HepG2 (cell line): ENCODE data around the gene NOC2L. TPM values are rescaled to one million over a fixed set of nuclear protein-coding genes. Genes with fewer than 3 reads are reported as not detected.

ENCODE experiments used
- ATAC-seq: fragments of 200-7000 bp; cut with Tn5 transposase; 3 replicates; pipeline ENCODE4 v1.9.1; 2020; ENCODE audit warnings: mild to moderate bottlenecking, moderate library complexity
- BruUV-seq: library from RNA; stranded (reverse); fragments of 400-500 nt; replicated peaks from 2 replicates; lab custom pipeline; 2021; lab: Mats Ljungman, UMichigan
- CTCF ChIA-PET: fragments of 300-600 bp; formaldehyde crosslinking; extraction: SDS; loops from one replicate; lab custom pipeline; 2021; ENCODE audit warnings: low total read pairs, inconsistent platforms, low intra/inter-chr PET ratio; lab: Yijun Ruan, JAX
- POLR2A ChIA-PET: fragments of 350-600 bp; sonication (Branson Sonifier 250); formaldehyde crosslinking; loops from one replicate; lab custom pipeline; 2020; ENCODE audit warnings: antibody characterized with exemption, inconsistent platforms; lab: Yijun Ruan, JAX
- DNase-seq: peaks from one replicate; pipeline ENCODE4 v3.0.0-alpha.2; 2015; ENCODE audit warnings: low spot score
- FAIRE-seq: peaks from 3 replicates; lab custom pipeline; 2011; peaks lifted over from hg19 to GRCh38; lab: Jason Lieb, UNC
- H2AFZ ChIP-seq: one replicate; pipeline ENCODE4 v1.6.1; 2011; ENCODE audit warnings: low read length, inconsistent platforms
- H3K27ac ChIP-seq: fragments of 300-600 bp; 3 replicates; pipeline ENCODE4 v1.8.0; 2011; ENCODE audit warnings: mixed run types, mild to moderate bottlenecking, mixed read lengths, low read length, inconsistent platforms; ENCODE audit not compliant: insufficient read depth; ENCODE audit errors: extremely low read length
- H3K27me3 ChIP-seq, 2 experiments: fragments of 200-600 bp in 1 of 2; 2 replicates in 1 of 2; 3 replicates in 1 of 2; pipeline versions ENCODE4 v1.6.0 to v1.8.0; 2011; ENCODE audit warnings: low read length in 2 of 2, mild to moderate bottlenecking in 2 of 2, moderate library complexity in 2 of 2, inconsistent platforms in 1 of 2; ENCODE audit not compliant: insufficient read depth in 2 of 2, control insufficient read depth in 1 of 2
- H3K36me3 ChIP-seq, 2 experiments: fragments of 200-600 bp in 1 of 2; replicated peaks in 1 of 2; 2 replicates in 1 of 2; 3 replicates in 1 of 2; pipeline versions ENCODE4 v1.5.1 to v1.8.0; 2011; ENCODE audit warnings: low read length in 2 of 2, inconsistent platforms in 1 of 2; ENCODE audit not compliant: insufficient read depth in 2 of 2, control insufficient read depth in 1 of 2
- H3K4me1 ChIP-seq: 2 replicates; pipeline ENCODE4 v1.5.1; 2012; ENCODE audit warnings: low read length, inconsistent platforms; ENCODE audit not compliant: insufficient read depth
- H3K4me2 ChIP-seq: 2 replicates; pipeline ENCODE4 v1.6.0; 2011; ENCODE audit warnings: low read depth, low read length, inconsistent platforms
- H3K4me3 ChIP-seq, 3 experiments: fragments of 200-600 bp in 1 of 3; sonication (generic), shearing (Covaris generic) in 1 of 3; replicated peaks in 1 of 3; 2 replicates each; pipeline ENCODE4 v1.5.1; 2011 to 2016; ENCODE audit warnings: low read length in 3 of 3, inconsistent platforms in 2 of 3, low read depth in 2 of 3, mild to moderate bottlenecking in 2 of 3, control low read depth in 1 of 3, mixed read lengths in 1 of 3; ENCODE audit not compliant: insufficient read depth in 1 of 3
- H3K79me2 ChIP-seq: one replicate; pipeline ENCODE4 v1.6.1; 2011; ENCODE audit warnings: low read length, inconsistent platforms; ENCODE audit not compliant: insufficient read depth
- H3K9ac ChIP-seq: 2 replicates; pipeline ENCODE4 v1.6.0; 2011; ENCODE audit warnings: mild to moderate bottlenecking, low read depth, low read length, inconsistent platforms; ENCODE audit not compliant: insufficient read depth
- H3K9me3 ChIP-seq: 2 replicates; pipeline ENCODE4 v1.5.1; 2012; ENCODE audit warnings: mild to moderate bottlenecking, low read length
- H4K20me1 ChIP-seq: 2 replicates; pipeline ENCODE4 v1.6.0; 2011; ENCODE audit warnings: inconsistent platforms, mild to moderate bottlenecking, low read length, moderate library complexity; ENCODE audit not compliant: insufficient read depth
- CHD4 ChIP-seq: fragments of 200-600 bp; sonication (generic); IDR thresholded peaks from 2 replicates; pipeline ENCODE4 v1.7.0; 2017; ENCODE audit warnings: mild to moderate bottlenecking, low read length, borderline replicate concordance
- NRL ChIP-seq: sonication (generic); formaldehyde crosslinking; IDR thresholded peaks from 2 replicates; pipeline ENCODE4 v1.5.0; 2020; ENCODE audit warnings: missing genetic modification reagents, mild to moderate bottlenecking, moderate library complexity, borderline replicate concordance
- SMARCE1 ChIP-seq: fragments of 450-650 bp; IDR thresholded peaks from 2 replicates; pipeline ENCODE4 v1.6.1; 2017; ENCODE audit warnings: borderline replicate concordance
- ZNF280D ChIP-seq: sonication (generic); formaldehyde crosslinking; IDR thresholded peaks from 2 replicates; pipeline ENCODE4 v1.5.1; 2020; ENCODE audit warnings: mild to moderate bottlenecking, missing genetic modification reagents
- ZNF549 ChIP-seq: sonication (generic); formaldehyde crosslinking; IDR thresholded peaks from 2 replicates; pipeline ENCODE4 v1.5.0; 2020; ENCODE audit warnings: missing genetic modification reagents
- ZNF558 ChIP-seq: sonication (generic); formaldehyde crosslinking; IDR thresholded peaks from 2 replicates; pipeline ENCODE4 v1.9.0; 2022; ENCODE audit warnings: mild to moderate bottlenecking, missing genetic modification reagents, borderline replicate concordance
- ZNF563 ChIP-seq: sonication (generic); formaldehyde crosslinking; IDR thresholded peaks from 2 replicates; pipeline ENCODE4 v1.8.0; 2022; ENCODE audit warnings: mild to moderate bottlenecking, moderate library complexity, missing genetic modification reagents
- ZNF747 ChIP-seq: sonication (generic); formaldehyde crosslinking; IDR thresholded peaks from 2 replicates; pipeline ENCODE4 v1.8.1; 2023; ENCODE audit warnings: missing genetic modification reagents, mild to moderate bottlenecking, borderline replicate concordance
- ZNF776 ChIP-seq: sonication (generic); formaldehyde crosslinking; IDR thresholded peaks from 2 replicates; pipeline ENCODE4 v1.4.0; 2020; ENCODE audit warnings: mild to moderate bottlenecking, missing genetic modification reagents
- WGBS: methylation state at CpG from one replicate; pipeline ENCODE4 v1.1.6; 2017; ENCODE audit warnings: low lambda C conversion rate; 5-methylcytosine and 5-hydroxymethylcytosine counted together
- in situ Hi-C: cut with HindIII; loops from 2 replicates; pipeline ENCODE4 v1.10.0; 2017; ENCODE audit warnings: low pct_unique_long_range_greater_than_20kb; ENCODE audit not compliant: extremely low pct_ligation_motif_present
- intact Hi-C: fragments of 100-400 bp; cut with micrococcal nuclease; formaldehyde crosslinking; loops from one replicate; pipeline ENCODE4 v1.10.0; 2022; ENCODE audit not compliant: unreplicated experiment
- polyA plus RNA-seq, 8 experiments: library from polyadenylated mRNA; depleted of rRNA in 3 of 8; stranded (reverse) in 7 of 8; unstranded in 1 of 8; fragments of >200 nt; fragmentation: Illumina TruSeq in 4 of 8; extraction: Trizol in 4 of 8; gene quantifications; 2 replicates each; pipeline versions ENCODE4 v1.2.1 to v1.2.3, GENCODE V29; 2011 to 2016; ENCODE audit warnings: low read depth in 4 of 8, missing spikeins in 1 of 8, mixed read lengths in 1 of 8; ENCODE audit not compliant: insufficient read depth in 1 of 8
- total RNA-seq, 5 experiments: library from RNA; depleted of rRNA; stranded (reverse); fragments of >200 nt; fragmentation: Illumina TruSeq; extraction: Trizol; gene quantifications; 2 replicates each; pipeline ENCODE4 v1.2.3, GENCODE V29; 2016; ENCODE audit warnings: low read depth in 1 of 5
- TF ChIP-seq, protein P1 (sequence below): sonication (generic); formaldehyde crosslinking; IDR thresholded peaks from 2 replicates; pipeline ENCODE4 v1.5.0; 2020; ENCODE audit warnings: mild to moderate bottlenecking, missing genetic modification reagents
- TF ChIP-seq, protein P2 (sequence below): sonication (generic); formaldehyde crosslinking; IDR thresholded peaks from 2 replicates; pipeline ENCODE4 v1.4.0; 2020; ENCODE audit warnings: missing genetic modification reagents

The NOC2L gene
- total and polyA plus RNA-seq, 2 of the 13 experiments (the other 11 are each of a cell fraction or from before 2014, with no cell fraction given): 32.0 to 103 TPM

GRCh38 chr1:932776-933602 lies 26.1 kb downstream of the NOC2L start:
- in situ Hi-C loops (no loop called here), intact Hi-C loops (no loop called here)
- Histone ChIP-seq H3K27me3 (peaks cover 27 to 85% of the 10 kb centered on the region in 2 experiments), H2AFZ (no peak overlapping the region), H3K27ac (no peak overlapping the region), H3K79me2 (no peaks in the 10 kb centered on the region), H3K4me1 (no peaks in the 10 kb centered on the region), H4K20me1 (no peaks in the 10 kb centered on the region), H3K9me3 (no peaks in the 10 kb centered on the region), H3K9ac (no peak overlapping the region), H3K36me3 (no peaks in the 10 kb centered on the region), H3K4me2 (no peak overlapping the region), H3K4me3 (no peak overlapping the region)
- POLR2A ChIA-PET: no interaction called here
- no peak for DNase-seq
- BruUV-seq: no TSS peak
- no peak for TF ChIP-seq ZNF563 (CRISPR knock-in tag)
- no peak for TF ChIP-seq ZNF558 (CRISPR knock-in tag)
- TF ChIP-seq ZNF747 (CRISPR knock-in tag): no peak
- no peak for FAIRE-seq
- CTCF ChIA-PET: no interaction called here
- ATAC-seq: no peak
- WGBS: 3% methylated on average over 10 of the region's 25 CpGs

- DNase-seq: no peak
- Histone ChIP-seq H3K27ac (no peak overlapping the region), H3K36me3 (no peaks in the 10 kb centered on the region), H2AFZ (no peak overlapping the region), H3K27me3 (peaks cover 34 to 87% of the 10 kb centered on the region in 2 experiments), H3K4me3 (no peak overlapping the region), H3K79me2 (no peaks in the 10 kb centered on the region), H3K4me2 (no peak overlapping the region), H3K4me1 (no peaks in the 10 kb centered on the region), H3K9ac (no peak overlapping the region), H3K9me3 (no peaks in the 10 kb centered on the region), H4K20me1 (no peaks in the 10 kb centered on the region)
- WGBS: 4% methylated on average over 12 of the region's 16 CpGs
- ChIA-PET POLR2A (no interaction called here), CTCF (no interaction called here)
- FAIRE-seq: no peak
- no peak for ATAC-seq
- no TSS peak for BruUV-seq
- in situ Hi-C loops (no loop called here), intact Hi-C loops (no loop called here)
- TF ChIP-seq, protein P1, sequence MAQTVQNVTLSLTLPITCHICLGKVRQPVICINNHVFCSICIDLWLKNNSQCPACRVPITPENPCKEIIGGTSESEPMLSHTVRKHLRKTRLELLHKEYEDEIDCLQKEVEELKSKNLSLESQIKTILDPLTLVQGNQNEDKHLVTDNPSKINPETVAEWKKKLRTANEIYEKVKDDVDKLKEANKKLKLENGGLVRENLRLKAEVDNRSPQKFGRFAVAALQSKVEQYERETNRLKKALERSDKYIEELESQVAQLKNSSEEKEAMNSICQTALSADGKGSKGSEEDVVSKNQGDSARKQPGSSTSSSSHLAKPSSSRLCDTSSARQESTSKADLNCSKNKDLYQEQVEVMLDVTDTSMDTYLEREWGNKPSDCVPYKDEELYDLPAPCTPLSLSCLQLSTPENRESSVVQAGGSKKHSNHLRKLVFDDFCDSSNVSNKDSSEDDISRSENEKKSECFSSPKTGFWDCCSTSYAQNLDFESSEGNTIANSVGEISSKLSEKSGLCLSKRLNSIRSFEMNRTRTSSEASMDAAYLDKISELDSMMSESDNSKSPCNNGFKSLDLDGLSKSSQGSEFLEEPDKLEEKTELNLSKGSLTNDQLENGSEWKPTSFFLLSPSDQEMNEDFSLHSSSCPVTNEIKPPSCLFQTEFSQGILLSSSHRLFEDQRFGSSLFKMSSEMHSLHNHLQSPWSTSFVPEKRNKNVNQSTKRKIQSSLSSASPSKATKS (CRISPR knock-in tag): no peak
- TF ChIP-seq, protein P2, sequence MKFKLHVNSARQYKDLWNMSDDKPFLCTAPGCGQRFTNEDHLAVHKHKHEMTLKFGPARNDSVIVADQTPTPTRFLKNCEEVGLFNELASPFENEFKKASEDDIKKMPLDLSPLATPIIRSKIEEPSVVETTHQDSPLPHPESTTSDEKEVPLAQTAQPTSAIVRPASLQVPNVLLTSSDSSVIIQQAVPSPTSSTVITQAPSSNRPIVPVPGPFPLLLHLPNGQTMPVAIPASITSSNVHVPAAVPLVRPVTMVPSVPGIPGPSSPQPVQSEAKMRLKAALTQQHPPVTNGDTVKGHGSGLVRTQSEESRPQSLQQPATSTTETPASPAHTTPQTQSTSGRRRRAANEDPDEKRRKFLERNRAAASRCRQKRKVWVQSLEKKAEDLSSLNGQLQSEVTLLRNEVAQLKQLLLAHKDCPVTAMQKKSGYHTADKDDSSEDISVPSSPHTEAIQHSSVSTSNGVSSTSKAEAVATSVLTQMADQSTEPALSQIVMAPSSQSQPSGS: no peak
- TF ChIP-seq ZNF776 (CRISPR knock-in tag): no peak
- TF ChIP-seq ZNF549 (CRISPR knock-in tag): no peak
- TF ChIP-seq ZNF280D (CRISPR knock-in tag): no peak
- TF ChIP-seq NRL: no peak
- TF ChIP-seq SMARCE1: no peak
- no peak for TF ChIP-seq CHD4
Observed at GRCh38 chr1:932173-932510, 26.9 kb downstream of the NOC2L start.
